AML-193 (cell line): ENCODE results near the gene FASTKD1.
A peak's percentile ranks its signal among the peaks of the same experiment; 100 is the strongest.
"Not testable (repeated sequence)": the region's sequence is repeated elsewhere in the genome, so short reads cannot be mapped to it uniquely, and the experiment has no call there.

Source experiments
- DNase-seq, 2 experiments: peaks; one replicate each; lab custom pipeline; 2025; lab: John Stamatoyannopoulos, UW

Gene FASTKD1

GRCh38 chr2:169570752-169571151, 2.9 kb downstream of the FASTKD1 start:
- not testable (repeated sequence) for DNase-seq

- no peak for DNase-seq
These were observed 3.7 kb downstream of the FASTKD1 start for GRCh38 chr2:169569948-169570347.

- no peak for DNase-seq
These were observed 8.0 kb downstream of the FASTKD1 start for GRCh38 chr2:169565686-169566085.

- DNase-seq, result peak in 1 of 2 experiments; percentile 8
These were observed 11.1 kb downstream of the FASTKD1 start for GRCh38 chr2:169562519-169562918.

GRCh38 chr2:169562084-169562483, 11.6 kb downstream of the FASTKD1 start:
- not testable (repeated sequence) for DNase-seq

GRCh38 chr2:169561364-169561763, 12.3 kb downstream of the FASTKD1 start:
- DNase-seq, result peak in 1 of 2 experiments; percentile 7

GRCh38 chr2:169546756-169547155, 26.9 kb downstream of the FASTKD1 start:
- no peak for DNase-seq

- no peak for DNase-seq
These were observed 31.2 kb downstream of the FASTKD1 start for GRCh38 chr2:169542433-169542832.

- DNase-seq, result no peak
These were observed 33.5 kb downstream of the FASTKD1 start for GRCh38 chr2:169540146-169540545.

GRCh38 chr2:169539460-169539859, 34.2 kb downstream of the FASTKD1 start:
- not testable (repeated sequence) for DNase-seq

- peak; percentile 55 to 61 for DNase-seq
These were observed 45.4 kb downstream of the FASTKD1 start for GRCh38 chr2:169528271-169528701.

GRCh38 chr2:169526451-169526850, 47.2 kb downstream of the FASTKD1 start:
- DNase-seq, result no peak

- no peak for DNase-seq
These were observed 48.2 kb downstream of the FASTKD1 start for GRCh38 chr2:169525434-169525833.

GRCh38 chr2:169523681-169524080, 50.0 kb downstream of the FASTKD1 start:
- no peak for DNase-seq

- no peak for DNase-seq
These were observed 52.8 kb downstream of the FASTKD1 start for GRCh38 chr2:169520896-169521295.

- not testable (repeated sequence) for DNase-seq
These were observed 57.1 kb downstream of the FASTKD1 start for GRCh38 chr2:169516488-169516995.

GRCh38 chr2:169514758-169515157, 58.9 kb downstream of the FASTKD1 start:
- not testable (repeated sequence) for DNase-seq

- no peak for DNase-seq
These were observed 59.7 kb downstream of the FASTKD1 start for GRCh38 chr2:169513926-169514325.

GRCh38 chr2:169513094-169513493, 60.6 kb downstream of the FASTKD1 start:
- no peak for DNase-seq

- DNase-seq, result no peak
These were observed 61.1 kb downstream of the FASTKD1 start for GRCh38 chr2:169512525-169512924.

- DNase-seq, result no peak
These were observed 61.8 kb downstream of the FASTKD1 start for GRCh38 chr2:169511818-169512217.

GRCh38 chr2:169510496-169510895, 63.2 kb downstream of the FASTKD1 start:
- DNase-seq, result no peak

- no peak for DNase-seq
These were observed 63.7 kb downstream of the FASTKD1 start for GRCh38 chr2:169509955-169510354.

GRCh38 chr2:169509298-169509885, 64.3 kb downstream of the FASTKD1 start, which contains the start of gene KLHL41:
Gene KLHL41 (plus strand): TSS chr2:169509702. CDS start chr2:169509779, 77 bp downstream.
- DNase-seq, result no peak
